CD4-positive, alpha-beta T cell treated with Interleukin-12 subunit alpha and Interleukin-12 subunit beta, for 1 hour (primary cell): ENCODE data around the gene ELL.
"Not testable (repeated sequence)": the region's sequence is repeated elsewhere in the genome, so short reads cannot be mapped to it uniquely, and the experiment has no call there.

Source experiments
- DNase-seq: peaks from one replicate; pipeline ENCODE4 v3.0.0-alpha.2; 2020

Gene ELL

DNA sequence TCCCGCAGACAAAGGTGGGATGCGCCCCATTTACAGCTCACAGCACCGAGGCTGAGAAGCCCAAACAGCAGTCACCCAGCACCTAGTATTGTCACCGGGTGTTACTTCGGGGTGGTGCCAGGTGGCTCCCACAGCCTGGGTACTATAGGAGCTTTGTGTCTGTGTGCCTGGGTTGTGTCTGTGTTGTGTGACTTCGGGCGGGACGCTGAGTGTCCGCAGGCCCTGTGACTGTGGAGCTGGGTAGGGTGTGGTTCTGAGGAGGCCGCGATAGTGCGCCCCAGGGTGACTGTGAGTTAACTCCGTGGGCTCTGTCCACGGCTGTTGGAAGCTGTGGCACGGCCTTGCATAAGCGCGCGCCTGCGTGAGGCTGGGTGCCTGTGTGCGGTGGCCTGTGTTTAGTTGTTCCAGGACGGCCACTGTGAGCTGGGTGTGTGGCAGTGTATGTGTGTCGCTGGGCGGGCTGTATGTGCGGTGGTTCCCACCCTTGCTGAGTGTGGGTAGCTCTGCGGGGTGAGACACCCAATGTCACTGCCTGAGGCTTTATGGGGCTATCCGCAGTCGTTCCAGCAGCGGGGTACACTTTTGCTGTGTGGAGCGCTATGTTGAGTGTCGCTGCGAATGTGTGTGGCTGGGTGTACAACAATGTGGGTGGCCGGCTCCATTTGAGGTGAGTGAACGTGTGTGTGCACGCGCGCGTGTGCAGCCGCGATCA is 103.2 kb downstream of the ELL start:
- peak; percentile 65 for DNase-seq

DNA sequence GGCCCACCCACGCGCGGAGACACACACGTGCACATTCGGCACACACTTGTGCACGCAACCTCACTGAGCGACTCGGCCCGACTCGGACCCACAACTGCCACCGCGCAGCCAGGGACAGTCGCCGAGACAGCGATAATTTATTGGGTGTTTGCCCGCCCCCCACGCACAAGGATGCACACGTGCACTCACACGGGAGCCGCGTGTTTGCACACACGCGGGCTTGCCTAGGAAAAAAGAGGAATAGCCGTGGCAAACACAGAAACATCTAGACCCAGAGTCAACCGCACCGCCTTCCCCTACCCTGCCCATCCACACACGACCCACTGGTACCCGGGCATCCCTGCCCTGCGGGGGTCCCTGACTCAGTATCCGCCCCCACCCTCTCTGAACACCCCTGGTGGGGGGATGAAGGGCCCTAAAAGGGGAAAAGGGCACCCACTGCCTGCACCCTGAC is 103.8 kb downstream of the ELL start:
- no peak for DNase-seq

DNA sequence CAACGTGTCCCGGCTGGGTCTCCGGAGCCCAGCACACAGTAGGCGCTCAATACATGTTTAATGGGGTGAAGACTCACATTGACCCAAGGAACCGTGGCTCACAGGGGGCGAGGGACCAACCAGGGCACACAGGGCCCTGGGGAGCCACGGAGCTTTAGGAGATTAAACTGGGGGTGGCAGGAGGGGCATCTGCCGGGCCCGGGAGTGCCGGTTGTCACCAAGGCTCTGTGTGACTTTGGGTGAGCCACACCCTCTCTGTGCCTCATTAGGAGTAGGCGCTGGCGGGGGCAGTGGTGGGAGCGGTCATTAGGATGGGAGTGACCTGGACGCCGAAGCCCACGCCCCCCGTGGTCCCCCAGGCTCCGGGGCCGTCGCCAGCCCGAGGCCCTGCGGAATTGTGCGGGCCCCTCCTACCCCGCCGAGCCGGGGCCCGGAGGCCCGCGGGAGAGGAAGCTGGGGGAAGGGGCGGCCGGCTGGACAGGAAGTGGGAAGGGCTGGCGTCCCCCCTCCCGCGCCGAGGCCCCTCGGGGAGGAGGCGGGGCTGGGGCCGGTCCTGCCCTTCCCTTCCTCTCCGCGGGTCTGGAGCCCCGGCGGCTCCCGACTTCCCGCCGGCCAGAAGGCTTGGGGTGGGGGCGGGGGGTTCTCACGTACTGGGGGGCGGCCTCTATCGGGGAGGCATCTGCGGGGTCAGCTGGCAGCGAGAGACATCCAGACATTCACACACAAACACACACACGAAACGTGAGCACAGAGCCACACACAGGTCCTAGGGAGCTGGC is 104.4 kb downstream of the ELL start:
- peak; percentile 49 for DNase-seq

DNA sequence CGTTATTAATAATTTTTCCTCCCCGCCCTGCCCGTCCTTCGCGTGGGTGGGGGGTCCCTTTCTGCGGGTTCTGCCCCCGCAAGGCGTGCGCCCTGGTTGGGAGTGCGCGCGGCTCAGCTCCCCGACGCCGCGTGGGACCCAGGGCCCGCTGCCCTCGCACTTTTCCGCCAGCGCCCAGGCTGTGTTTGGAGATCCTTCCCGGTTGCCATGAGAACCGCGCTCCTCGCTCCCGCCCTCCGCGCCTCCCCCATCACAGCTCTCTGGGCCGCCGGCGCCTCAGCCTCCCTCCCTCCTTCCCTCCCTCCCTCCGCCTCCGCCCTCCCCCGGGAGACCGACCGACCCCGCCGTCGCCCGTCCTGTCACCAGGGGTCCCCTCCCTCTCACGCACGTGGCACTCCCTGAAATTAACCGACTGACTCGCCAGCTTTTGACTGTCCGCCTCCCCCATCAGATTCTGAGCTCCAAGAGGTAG is 105.1 kb downstream of the ELL start:
- DNase-seq: peak; percentile 88

DNA sequence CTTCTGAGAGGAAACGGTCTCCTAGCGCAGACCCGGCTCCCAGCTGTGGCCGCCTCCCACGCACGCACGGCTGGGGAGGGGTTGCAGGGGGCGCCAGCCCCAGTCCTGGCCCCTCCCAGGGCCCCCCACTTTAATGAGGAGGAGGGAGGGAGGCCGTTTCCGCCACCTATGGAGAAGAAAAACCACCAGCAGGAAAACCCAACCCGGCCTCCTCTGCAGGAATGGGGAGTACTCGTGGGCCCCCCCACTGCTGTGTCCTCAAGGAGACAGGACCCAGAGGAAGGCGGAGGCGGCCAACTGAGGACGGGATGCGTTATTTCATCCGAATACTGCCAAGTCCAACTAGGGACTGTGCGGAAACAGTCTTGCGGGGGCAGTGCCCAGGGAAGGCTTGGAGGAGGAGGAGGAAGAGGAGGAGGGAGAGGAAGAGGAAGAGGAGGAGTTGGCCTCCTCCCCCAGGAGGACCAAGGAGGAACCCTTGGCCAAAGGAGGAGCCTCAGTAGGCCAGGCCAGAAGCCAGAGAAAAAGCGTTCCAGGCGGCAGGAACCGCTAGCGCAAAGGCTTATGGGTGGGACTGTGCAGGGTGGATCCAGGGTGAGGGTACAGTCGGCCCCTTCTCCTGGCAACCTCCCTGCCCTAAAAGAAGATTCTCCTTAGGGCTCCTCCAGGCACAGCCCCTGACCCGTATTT is 106.5 kb downstream of the ELL start:
- DNase-seq: no peak

DNA sequence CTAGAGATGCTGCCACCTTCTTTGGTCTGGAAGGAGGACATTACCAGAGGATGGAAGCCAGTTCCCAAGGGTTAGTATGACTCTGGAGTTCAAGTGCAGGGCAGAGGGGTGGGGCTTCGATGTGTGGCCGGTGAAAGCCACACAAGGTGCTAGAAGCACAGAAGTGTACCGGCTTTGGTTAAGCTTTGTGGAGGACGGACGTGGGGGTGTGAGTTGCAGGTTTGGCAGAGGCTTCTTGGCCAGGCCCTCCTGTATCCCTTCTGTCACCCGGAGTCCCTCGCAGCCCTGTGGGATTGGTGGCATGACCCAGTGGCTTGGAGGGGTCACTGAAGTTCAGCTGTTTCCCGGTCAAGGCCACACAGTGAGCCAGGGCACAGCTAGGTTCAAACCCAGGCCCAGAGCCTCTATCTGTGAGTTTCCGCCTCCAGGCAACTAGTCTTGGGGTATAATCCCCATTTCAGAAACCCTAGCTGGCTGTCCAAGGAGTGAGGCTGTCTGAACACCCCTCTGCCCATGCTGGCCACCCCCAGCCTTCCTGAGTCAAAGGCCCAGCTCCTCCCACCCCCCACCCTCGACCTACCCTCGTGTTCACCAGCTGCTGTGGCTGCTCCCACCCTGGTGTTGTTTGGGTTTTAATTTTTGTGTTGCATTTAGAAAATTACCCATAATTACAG is 107.2 kb downstream of the ELL start:
- no peak for DNase-seq

DNA sequence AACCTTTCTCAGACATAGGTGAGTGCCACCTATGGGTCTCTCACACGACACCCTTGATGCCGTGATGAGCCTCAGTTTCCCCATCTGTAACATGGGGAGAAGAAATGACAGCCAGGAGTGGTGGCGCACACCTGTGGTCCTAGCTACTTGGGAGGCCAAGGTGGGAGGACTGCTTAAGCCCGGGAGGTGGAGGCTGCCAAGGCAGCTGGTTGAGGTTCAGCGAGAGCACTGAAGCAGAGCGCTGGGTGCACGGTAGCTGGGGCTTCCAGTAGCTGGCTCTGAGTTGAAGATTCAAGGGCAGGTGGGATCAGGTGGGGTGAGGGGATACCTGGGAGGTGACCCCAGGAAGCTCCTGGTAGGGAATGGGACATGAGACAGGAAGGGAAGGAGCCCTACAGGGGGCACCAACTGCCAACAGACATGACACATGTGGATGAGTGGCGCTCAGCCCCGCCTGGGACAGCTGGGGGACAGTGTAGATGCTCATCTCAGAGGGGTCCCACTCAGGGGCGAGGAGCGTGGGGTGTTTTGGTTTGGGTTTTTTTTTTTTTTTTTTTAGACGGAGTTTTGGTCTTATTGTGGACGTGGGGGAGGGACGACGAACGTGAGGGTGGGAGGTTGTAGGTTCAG is 109.1 kb downstream of the ELL start:
- no peak for DNase-seq

DNA sequence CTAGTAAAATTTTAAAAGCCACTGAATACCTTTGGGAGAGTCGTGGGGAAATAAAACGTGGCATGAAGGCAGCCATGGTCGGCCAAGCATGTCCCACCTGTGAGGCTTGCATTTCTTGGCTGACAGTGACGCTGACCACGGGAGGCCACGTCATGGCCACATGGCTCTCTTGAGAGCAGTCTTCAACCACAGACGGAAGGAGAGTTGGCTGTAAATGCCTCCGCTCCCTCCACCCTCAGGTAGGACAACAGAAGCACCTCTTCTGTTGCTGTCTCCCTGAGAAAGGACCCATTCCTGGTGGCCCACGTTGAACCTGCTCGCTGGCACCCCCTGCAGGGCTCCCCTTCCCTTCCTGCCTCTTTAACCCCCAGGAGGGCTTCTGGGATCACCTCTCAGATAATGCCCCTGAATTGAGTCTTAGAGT is 113.8 kb downstream of the ELL start:
- DNase-seq: no peak

DNA sequence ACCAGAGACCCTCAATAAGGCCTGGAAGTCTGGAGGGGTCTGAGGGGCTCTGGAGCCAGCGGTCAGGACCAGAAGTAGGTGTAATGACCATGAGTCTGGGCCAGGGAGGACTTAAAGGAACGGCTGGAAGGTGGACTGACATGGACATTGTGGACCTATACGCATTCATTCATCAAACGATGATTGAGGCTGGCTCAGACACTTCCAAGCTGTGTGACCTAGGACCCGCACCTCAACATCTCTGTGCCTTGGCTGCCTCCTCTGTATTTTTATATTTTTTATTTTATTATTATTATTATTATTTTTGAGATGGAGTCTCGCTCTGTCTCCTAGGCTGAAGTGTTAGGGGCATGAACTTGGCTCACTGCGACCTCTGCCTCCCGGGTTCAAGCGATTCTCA is 115.1 kb downstream of the ELL start:
- no peak for DNase-seq

DNA sequence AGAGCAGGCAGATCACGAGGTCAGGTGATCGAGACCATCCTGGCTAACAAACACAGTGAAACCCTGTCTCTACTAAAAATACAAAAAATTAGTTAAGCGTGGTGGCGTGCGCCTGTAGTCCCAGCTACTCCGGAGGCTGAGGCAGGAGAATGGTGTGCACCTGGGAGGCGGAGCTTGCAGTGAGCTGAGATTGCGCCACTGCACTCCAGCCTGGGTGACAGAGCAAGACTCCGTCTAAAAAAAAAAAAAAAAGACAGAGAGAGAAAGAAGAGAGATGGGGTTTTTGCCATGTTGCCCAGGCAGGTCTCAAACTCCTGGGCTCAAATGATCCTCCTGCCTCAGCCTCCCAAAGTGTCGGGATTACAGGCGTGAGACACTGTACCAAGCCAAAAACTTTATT is 116.1 kb downstream of the ELL start:
- DNase-seq: not testable (repeated sequence)

DNA sequence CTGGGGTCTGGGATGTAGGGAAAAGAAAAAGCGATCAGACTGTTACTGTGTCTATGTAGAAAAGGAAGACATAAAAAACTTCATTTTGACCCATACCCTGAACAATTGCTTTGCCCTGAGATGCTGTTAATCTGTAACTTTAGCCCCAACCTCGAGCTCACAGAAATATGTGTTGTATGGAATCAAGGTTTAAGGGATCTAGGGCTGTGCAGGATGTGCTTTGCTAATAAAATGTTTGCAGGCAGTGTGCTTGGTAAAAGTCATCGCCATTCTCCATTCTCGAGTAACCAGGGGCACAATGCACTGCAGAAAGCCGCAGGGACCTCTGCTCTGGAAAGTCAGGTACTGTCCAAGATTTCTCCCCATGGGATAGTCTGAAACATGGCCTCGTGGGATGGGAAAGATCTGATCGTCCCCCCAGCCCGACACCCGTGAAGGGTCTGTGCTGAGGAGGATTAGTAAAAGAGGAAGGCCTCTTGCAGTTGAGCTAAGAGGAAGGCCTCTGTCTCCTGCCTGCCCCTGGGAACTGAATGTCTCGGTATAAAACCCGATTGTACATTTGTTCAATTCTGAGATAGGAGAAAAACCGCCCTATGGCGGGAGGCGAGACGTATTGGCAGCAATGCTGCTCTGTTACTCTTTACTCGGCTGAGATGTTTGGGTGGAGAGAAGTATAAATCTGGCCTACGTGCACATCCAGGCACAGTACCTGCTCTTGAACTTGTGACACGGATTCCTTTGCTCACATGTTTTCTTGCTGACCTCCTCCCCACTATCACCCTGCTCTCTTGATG is 119.2 kb downstream of the ELL start:
- DNase-seq: not testable (repeated sequence)

DNA sequence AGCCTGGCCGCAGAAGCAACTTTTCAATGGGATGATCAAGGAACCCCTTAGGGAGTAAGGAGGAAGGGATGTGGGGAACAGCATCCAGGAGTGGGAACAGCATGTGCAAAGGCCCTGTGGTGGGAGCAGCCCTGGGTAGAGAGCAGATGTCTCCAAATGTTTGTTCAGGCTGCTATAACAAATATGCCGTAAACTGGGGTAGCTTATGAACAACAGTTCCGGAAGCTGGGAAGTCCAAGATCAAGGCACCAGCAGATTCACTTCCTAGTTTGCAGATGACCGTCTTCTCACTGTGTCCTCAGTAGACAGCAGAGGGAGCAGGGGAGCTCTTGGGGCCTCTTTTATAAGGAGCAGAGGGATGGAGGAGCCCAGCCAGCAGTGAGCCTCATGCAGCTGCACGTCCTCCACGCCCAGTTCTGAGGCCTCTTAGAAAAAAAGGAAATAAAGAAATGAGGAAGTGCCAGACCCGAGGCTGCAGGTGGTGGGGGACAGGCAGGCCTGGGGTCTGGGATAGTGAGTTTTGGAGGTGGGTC is 120.2 kb downstream of the ELL start:
- no peak for DNase-seq

DNA sequence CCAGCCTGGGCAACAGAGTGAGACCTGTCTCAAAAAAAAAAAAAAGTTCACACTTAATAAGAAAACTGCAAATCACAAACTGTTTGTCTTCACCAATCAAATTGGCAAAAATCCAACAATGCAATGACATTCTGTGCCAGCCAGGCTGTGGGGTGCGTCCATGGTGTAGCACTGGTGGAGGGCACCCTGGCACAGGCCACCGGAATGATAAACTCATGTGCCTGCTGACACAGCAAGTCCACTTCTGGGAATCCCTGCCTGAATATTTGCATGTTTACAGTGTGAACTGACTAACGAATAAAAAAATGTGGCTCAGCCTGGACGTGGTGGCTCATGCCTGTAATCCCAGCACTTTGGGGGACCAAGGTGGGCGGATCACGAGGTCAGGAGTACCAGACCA is 122.9 kb downstream of the ELL start:
- no peak for DNase-seq

DNA sequence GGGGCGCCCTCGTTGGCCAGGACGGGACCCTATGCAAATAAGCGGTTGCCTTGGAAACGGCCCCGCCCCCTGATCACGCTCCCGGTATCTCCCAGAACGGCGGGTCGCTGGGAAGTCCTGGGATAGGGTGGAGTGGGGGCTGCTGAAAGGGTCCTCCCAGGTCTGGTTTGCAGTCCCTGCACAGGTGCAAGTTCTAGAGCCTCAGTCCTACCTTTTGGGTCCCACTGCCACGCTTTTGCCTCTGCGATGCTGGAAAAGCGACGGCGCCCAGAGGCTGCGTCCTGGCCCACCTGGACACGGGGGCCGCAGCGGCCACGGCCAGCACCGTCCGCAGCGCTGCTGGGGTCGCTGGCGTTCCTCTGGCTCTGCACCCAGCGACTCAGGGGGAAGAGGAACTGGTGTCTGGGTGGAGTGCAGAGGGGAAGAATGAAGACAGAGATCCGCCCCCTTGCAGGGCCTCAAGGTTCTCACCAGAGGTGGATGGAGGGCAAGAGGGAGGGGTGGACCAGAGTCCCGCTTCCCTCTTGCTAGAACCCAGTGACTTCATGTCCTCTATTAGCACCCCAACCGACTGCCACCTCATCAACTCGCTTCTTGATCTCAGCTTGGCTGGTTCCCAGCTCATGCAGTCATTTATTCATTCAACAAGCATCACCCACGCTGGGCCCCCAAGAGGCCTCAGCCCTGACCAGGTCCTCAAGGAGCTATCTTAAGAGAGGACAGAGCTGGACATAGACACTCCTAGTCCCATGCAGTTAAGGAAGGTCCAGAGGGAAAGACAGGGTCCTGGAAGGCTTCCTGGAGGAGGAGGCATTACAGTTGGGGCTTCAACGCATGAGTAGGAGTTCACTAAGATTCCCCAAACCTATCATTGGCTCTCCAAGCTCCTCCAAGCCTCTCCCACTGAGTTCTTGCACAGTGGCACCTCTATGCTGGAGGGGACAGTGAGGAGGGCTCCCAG is 124.3 kb downstream of the ELL start, which contains the start of gene LRRC25:
TSS of gene LRRC25 (minus strand) at position 381 of the 961 bp plus-strand sequence. CDS start 659 bp downstream, outside the sequence.
- peak; percentile 35 for DNase-seq

DNA sequence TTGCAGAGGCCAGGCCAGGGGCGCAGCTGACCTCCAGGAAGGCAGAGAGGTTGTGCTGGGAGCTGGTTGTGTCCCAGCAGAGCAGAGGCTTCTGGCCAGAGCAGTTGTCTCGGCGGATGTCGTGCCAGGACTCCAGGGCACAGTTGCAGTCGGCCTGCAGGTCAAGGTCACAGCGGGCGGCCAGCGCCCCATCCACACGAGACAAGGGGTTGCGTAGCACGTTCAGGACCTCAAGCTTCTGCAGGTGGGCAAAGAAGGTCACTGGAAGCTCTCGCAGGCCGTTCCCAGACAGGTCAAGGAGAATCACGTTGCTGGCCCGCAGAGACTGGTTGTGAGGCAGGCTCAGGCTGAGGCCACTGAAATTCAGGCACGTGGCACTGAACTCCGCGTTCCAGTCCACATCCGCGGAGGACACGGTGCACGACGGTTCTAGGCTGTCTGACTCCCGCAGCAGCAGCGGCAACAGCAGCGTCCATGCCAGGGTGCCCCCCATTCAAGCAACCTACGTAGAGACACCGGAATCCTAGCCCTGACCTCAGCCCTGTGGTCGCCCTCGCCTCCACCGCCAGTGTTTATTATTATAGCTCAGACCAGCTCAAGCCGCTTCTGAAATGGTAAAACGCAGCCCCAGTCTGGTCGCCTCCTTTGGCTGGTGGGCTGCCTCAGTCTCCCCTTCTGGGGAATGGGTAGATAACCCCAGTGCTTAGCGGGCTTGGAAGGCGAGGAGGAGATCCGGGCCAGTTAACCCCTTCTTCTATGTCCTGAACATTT is 125.2 kb downstream of the ELL start:
- no peak for DNase-seq

DNA sequence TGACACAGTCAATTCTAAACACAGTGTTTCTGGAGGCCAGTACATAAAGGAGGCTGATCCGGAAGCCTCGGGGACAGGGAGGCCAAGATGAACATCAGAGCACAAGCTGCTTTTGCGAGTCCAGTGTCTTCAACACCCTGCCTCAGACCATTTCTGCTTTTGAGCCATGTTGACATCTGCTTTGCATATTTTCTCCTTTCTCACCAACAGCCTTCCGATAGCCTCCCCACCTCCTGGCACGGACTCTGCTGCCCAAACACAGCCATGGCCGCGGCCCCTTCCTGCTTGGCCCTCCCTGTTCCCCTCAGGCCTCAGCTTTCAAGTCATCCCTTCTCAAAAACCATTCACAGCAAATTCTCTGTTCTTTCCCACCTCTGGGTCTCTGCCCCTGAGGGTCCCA is 128.0 kb downstream of the ELL start:
- no peak for DNase-seq

DNA sequence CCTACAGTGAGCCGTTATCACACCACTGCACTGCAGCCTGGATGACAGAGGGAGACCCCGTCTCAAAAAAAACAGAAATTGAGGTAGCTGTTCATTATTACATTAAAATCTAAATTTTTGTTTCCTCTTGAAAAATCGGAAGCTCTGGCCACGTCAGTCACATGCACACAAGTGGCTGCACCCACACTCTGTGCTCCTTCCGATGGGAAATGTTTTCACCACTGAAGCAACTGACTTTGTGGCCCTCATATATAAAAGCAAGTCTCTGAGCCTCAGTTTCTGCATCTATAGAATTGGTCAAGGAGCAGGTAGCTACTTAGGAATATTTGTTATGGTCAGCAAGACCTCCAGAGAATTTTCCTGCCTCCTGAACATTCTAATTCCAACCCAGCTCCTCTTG is 128.9 kb downstream of the ELL start:
- no peak for DNase-seq
